ENCODE measurements around the gene DIS3L2.

- TF ChIP-seq, protein P1, sequence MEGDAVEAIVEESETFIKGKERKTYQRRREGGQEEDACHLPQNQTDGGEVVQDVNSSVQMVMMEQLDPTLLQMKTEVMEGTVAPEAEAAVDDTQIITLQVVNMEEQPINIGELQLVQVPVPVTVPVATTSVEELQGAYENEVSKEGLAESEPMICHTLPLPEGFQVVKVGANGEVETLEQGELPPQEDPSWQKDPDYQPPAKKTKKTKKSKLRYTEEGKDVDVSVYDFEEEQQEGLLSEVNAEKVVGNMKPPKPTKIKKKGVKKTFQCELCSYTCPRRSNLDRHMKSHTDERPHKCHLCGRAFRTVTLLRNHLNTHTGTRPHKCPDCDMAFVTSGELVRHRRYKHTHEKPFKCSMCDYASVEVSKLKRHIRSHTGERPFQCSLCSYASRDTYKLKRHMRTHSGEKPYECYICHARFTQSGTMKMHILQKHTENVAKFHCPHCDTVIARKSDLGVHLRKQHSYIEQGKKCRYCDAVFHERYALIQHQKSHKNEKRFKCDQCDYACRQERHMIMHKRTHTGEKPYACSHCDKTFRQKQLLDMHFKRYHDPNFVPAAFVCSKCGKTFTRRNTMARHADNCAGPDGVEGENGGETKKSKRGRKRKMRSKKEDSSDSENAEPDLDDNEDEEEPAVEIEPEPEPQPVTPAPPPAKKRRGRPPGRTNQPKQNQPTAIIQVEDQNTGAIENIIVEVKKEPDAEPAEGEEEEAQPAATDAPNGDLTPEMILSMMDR (IDR thresholded peaks at IDR 0.05; ENCODE audit: low read length), result 0 out of 2 replicates have a peak, but pooled peaks have one; percentile 10
- TF ChIP-seq EZH2 (IDR thresholded peaks at IDR 0.05; ENCODE audit: borderline replicate concordance, low read length), result no peak
These were observed 171.6 kb downstream of the DIS3L2 start for GRCh38 chr2:232133078-232133477.

Measured in OCI-LY1 (cell line).